ENCODE measurements around the gene OCIAD2. TPM values are rescaled to one million over a fixed set of nuclear protein-coding genes. Genes with fewer than 3 reads are reported as not detected.
A peak's percentile ranks its signal among the peaks of the same experiment; 100 is the strongest.

The OCIAD2 gene
- total and polyA plus RNA-seq, 2 of the 4 experiments (the other 2 are of a cell fraction), result 16.5 to 21.4 TPM

- Histone ChIP-seq H4K20me1 (ENCODE audit: insufficient read depth, low read length) (no peaks in the 10 kb centered on the region), H2AFZ (replicated peaks; ENCODE audit: low read length, poor library complexity) (peak overlapping the region; percentile 93), H2BK20ac (ENCODE audit: low read depth, low read length) (no peak overlapping the region; the same call in 1 of the 2 replicates), H3K9me1 (ENCODE audit: insufficient read depth, low read length) (peaks cover 10% of the 10 kb centered on the region), H3K9ac (ENCODE audit: low read depth, low read length) (no peak overlapping the region), H3K27ac (ENCODE audit: insufficient read depth, low read length) (no peak overlapping the region), H3K18ac (ENCODE audit: low read depth, low read length) (no peak overlapping the region), H3K4me1 (ENCODE audit: control insufficient read depth, insufficient read depth, low read length) (peaks cover 1% of the 10 kb centered on the region; the same call in 1 of the 2 replicates), H2BK15ac (ENCODE audit: low read depth, low read length) (no peak overlapping the region), H3K4me2 (ENCODE audit: low read depth, low read length) (peak overlapping the region; percentile 57; the same call in 1 of the 2 replicates), H2AK9ac (replicated peaks; ENCODE audit: low read depth, low read length, poor library complexity) (peak overlapping the region; percentile 84), H2AK5ac (ENCODE audit: low read depth, low read length) (no peak overlapping the region; the same call in 1 of the 2 replicates), H4K91ac (ENCODE audit: insufficient read depth, low read depth, low read length) (no peak overlapping the region), H3K4me3 (ENCODE audit: insufficient read depth, low read depth, low read length) (no peak overlapping the region), H3K14ac (replicated peaks; ENCODE audit: low read depth, low read length) (peak overlapping the region; percentile 35), H3K27me3 (ENCODE audit: control insufficient read depth, insufficient read depth, low read length) (no peaks in the 10 kb centered on the region), H3K36me3 (ENCODE audit: control insufficient read depth, insufficient read depth, low read length) (no peaks in the 10 kb centered on the region), H4K8ac (ENCODE audit: low read depth in 2 of 2, low read length in 2 of 2) (peak overlapping the region in 1 of 2 experiments; percentile 42; a peak in 1 of 4 replicates), H3K79me1 (ENCODE audit: low read depth in 1 of 2, low read length in 2 of 2) (peaks cover 0 to 7% of the 10 kb centered on the region in 2 experiments; a peak in 2 of 4 replicates), H4K5ac (ENCODE audit: low read depth, low read length) (no peak overlapping the region), H2BK5ac (ENCODE audit: low read depth, low read length, poor library complexity, severe bottlenecking) (no peak overlapping the region), H3K9me3 (ENCODE audit: control insufficient read depth, insufficient read depth, low read length) (no peaks in the 10 kb centered on the region), H3K23ac (ENCODE audit: low read depth, low read length) (no peak overlapping the region), H3K4ac (ENCODE audit: low read depth, low read length) (0 out of 2 replicates have a peak overlapping the region, but pooled peaks have one; percentile 9), H2BK120ac (ENCODE audit: low read depth, low read length) (no peak overlapping the region), H3K56ac (ENCODE audit: extremely low read depth, insufficient read depth, low read length) (no peak overlapping the region)
- BruUV-seq (replicated peaks), result no TSS peak
- ATAC-seq (ENCODE audit: low read depth), result no peak
- in situ Hi-C loops (cut with MboI; ENCODE audit: low sequenced_read_pairs) (no loop called here), intact Hi-C loops (cut with micrococcal nuclease) (loop anchor here (5.0 kb wide), 1 partner anchor 57 kb away; no protein-coding TSS in a partner anchor), dilution Hi-C loops (cut with HindIII; ENCODE audit: low sequenced_read_pairs, unreplicated experiment) (no loop called here)
- DNase-seq, result peak; percentile 61
- 89% methylated on average over 4 of the region's 9 CpGs; no CpG with 5 or more reads in 1 of the 2 experiments for WGBS, 2 experiments (ENCODE audit: extremely low coverage in 2 of 2, insufficient read length in 1 of 2)
- ChIA-PET POLR2A (ENCODE audit: unreplicated experiment) (no interaction called here), CTCF (interaction anchor here (0.6 kb wide), 1 partner anchor 14 kb away, joined by 3 read pairs; no protein-coding TSS in a partner anchor)
- TF ChIP-seq CEBPB (IDR thresholded peaks at IDR 0.05; ENCODE audit: low read depth, low read length), result peak; percentile 30; the same call in 1 of the 2 replicates
- peak; percentile 46 for TF ChIP-seq USF2 (IDR thresholded peaks at IDR 0.05; ENCODE audit: low read depth, low read length)
- no peak for TF ChIP-seq FOS (IDR thresholded peaks at IDR 0.05; ENCODE audit: low read depth, low read length)
These were observed 1.1 kb downstream of the OCIAD2 start for GRCh38 chr4:48905363-48906015.
